NT2/D1 (cell line): ENCODE results near the gene DNAH8.

Experiments
- YY1 ChIP-seq: IDR thresholded peaks from 2 replicates; pipeline ENCODE4 v1.6.1; 2011; ENCODE audit not compliant: insufficient read length, insufficient read depth
- ZNF274 ChIP-seq: IDR thresholded peaks from 2 replicates; pipeline ENCODE4 v1.6.1; 2011; ENCODE audit warnings: mild to moderate bottlenecking, low read depth, low read length

DNA sequence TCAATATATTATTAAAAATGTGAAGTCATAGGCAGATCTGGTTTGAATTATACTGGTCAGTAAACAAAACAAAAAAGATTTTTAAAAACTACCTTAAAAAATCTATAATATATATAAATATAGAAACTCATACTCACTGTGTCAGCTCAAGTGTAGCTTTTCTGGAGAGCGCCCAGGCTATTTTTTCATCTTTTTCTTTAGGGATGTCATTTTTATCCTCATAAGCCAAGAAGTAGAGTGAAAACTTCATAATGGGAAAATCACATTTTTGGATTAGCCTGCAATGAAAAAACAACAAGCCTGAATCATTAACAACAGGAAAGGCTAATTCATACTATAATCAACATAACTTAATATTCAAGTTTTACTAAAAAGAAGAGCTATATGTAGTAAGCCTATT, 30.9 kb upstream of the DNAH8 start:
- no peak for TF ChIP-seq YY1
- no peak for TF ChIP-seq ZNF274
